GM19023 (cell line): ENCODE data around the gene UPP2.

Experiments
- ATAC-seq: cut with Tn5 transposase; IDR thresholded peaks from one replicate; pipeline ENCODE4 v1.9.1; 2021; ENCODE audit warnings: mild to moderate bottlenecking, moderate library complexity; ENCODE audit not compliant: unreplicated experiment

The UPP2 gene

GRCh38 chr2:158101384-158101926 lies at the start of gene UPP2:
TSS of gene UPP2 (plus strand) at chr2:158101876. CDS start at chr2:158102064, 188 bp downstream.
- no peak for ATAC-seq

GRCh38 chr2:158052761-158053160 lies 48.9 kb upstream of the UPP2 start:
- no peak for ATAC-seq

GRCh38 chr2:158056875-158057274 lies 44.8 kb upstream of the UPP2 start:
- ATAC-seq = no peak

GRCh38 chr2:158060160-158060834 lies 41.4 kb upstream of the UPP2 start:
- no peak for ATAC-seq

GRCh38 chr2:158060835-158061435 lies 40.7 kb upstream of the UPP2 start:
- ATAC-seq = no peak

- no peak for ATAC-seq
Observed at GRCh38 chr2:158061763-158062162, 39.9 kb upstream of the UPP2 start.

- ATAC-seq = no peak
Observed at GRCh38 chr2:158066046-158066713, 35.5 kb upstream of the UPP2 start.

- no peak for ATAC-seq
Observed at GRCh38 chr2:158071018-158071417, 30.7 kb upstream of the UPP2 start.

GRCh38 chr2:158072361-158072760 lies 29.3 kb upstream of the UPP2 start:
- ATAC-seq = no peak

GRCh38 chr2:158079672-158080071 lies 22.0 kb upstream of the UPP2 start:
- ATAC-seq = no peak

DNA sequence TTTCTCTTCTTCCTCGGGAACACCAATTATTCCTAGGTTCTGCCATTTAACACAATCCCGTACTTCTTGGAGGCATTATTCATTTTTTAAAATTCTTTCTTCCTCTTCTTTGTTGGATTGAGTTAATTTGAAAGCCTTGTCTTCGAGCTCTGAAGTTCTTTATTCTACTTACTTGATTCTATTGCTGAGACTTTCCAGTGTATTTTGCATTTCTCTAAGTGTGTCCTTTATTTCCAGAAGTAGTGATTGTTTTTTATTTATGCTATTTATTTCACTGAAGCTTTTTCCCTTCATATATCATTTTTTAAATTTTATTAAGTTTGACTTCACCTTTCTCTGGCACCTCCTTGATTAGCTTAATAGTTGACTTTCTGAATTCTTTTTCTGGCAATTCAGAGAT lies 13.6 kb upstream of the UPP2 start:
- no peak for ATAC-seq

DNA sequence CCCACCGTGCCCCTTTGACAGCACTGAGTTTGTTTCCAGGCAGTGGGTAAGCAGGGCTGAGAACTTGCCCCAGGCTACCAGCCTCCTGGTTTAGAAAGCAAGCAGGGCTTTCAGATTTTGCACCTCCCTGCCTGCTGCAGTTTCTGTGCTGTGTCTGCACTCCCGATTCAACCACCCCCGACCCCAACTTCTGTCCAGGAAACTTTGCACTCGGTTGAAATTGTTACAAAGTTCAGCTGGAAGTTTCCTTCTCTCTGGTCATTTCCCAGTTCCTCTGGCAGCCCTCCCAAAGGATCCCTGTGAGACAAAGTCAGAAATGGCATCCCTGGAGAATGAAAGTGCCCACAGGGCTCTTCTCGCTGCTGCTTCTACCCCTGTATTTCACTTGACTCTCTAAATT lies 12.4 kb upstream of the UPP2 start:
- ATAC-seq = no peak

DNA sequence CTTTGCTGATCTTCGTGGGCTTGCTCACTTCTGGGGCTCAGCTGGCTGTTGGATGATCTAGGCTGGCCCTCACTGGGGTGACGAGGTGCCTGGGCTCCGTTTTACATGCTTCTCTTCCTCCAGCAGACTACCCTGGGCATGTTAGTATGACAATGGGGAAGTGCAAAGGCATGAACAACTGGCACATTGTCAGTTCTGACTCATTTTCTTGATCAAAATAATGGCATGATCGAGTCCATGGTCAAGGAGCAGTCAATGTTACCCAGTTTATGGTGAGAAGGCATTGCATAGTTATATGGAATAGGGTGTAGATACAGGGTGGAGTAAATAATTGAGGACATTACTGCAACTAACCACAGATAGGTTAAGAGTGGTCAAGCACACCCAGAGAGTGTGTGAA lies 10.0 kb upstream of the UPP2 start:
- ATAC-seq = no peak

- ATAC-seq = no peak
Observed at GRCh38 chr2:158094487-158095092, 7.1 kb upstream of the UPP2 start.

DNA sequence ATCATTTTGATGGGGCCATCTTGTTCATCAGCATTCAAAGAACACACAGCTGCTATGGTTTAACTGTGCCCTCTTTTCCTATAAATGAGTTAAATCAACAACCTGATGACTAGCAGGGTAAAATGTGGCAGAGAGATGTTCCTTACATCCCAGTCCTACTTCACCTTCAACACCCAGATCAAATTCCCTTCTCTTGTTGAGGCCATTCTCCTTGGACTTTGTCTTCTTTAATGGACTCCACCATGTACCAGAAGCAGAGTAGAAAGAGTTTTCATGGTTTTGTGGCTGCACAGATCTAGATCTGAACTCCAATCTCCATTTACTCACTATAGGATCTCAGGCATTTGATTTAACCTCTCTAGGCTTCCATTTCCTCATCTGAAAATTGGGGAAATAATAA lies 6.4 kb upstream of the UPP2 start:
- no peak for ATAC-seq

DNA sequence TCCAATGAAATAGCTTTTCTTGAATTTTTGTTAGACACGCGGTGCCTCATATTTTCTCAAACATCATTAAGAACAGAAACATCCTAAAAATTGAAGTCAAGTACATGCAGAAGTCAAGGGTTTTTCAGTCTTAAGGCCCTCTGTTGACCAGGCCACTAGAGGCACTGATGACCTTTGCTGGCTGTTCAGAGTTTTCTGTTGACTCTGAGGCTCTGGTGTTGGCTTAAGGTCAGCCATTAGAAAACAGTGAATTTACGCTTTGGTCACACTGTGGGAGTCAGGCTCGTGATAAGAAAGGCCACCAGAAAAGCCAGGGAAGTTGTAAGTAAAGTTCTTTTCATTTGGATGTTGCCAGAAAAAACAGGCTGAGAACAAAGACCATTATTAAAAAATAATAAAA lies 5.8 kb upstream of the UPP2 start:
- ATAC-seq = no peak

GRCh38 chr2:158097481-158097880 lies 4.2 kb upstream of the UPP2 start:
- no peak for ATAC-seq

- no peak for ATAC-seq
Observed at GRCh38 chr2:158098178-158098577, 3.5 kb upstream of the UPP2 start.

DNA sequence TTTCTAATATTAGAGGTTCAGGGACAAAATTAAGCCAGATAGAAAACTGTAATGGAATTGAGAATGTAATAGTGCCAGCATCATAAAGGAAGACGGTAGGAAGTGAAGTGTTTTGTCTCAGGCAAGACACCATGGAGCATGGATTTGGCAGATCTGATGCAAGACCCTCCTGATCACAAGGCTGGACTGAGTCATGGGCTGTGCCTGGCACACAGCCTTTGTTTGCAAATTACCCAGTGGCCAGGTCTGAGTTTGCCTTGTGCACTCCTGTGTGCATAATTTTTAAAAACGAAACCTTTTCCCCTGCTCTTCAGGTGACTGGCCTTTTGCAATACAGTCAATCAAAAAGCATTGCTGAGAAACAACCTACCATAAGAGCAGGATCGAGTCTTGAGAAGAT lies 2.0 kb upstream of the UPP2 start:
- no peak for ATAC-seq

DNA sequence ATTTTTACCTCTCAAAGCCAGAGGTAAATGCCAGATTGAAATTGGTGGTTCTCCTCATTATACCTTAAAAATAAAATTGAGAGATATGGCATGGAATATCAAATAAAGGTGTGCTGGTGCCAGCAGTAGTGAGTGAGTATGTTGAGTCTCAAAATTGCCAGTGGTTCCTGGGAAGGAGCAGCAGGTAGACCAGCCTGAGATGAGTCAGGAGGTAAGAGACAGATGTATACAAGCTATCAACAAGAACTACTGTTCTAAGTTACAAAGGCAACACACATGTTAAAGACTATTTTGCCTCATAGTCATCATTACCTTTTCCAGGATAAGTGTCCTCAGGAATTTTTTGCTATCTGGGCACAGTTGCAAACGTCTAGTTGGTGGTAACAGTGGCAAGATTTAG lies 1.3 kb upstream of the UPP2 start:
- ATAC-seq = no peak

GRCh38 chr2:158102446-158102845 lies 770 bp downstream of the UPP2 start:
- no peak for ATAC-seq
